KG1 (cell line): ENCODE results near the gene CCDC51.

Experiments used
- DNase-seq: peaks from one replicate; lab custom pipeline; 2025; lab: John Stamatoyannopoulos, UW

Gene CCDC51

DNA sequence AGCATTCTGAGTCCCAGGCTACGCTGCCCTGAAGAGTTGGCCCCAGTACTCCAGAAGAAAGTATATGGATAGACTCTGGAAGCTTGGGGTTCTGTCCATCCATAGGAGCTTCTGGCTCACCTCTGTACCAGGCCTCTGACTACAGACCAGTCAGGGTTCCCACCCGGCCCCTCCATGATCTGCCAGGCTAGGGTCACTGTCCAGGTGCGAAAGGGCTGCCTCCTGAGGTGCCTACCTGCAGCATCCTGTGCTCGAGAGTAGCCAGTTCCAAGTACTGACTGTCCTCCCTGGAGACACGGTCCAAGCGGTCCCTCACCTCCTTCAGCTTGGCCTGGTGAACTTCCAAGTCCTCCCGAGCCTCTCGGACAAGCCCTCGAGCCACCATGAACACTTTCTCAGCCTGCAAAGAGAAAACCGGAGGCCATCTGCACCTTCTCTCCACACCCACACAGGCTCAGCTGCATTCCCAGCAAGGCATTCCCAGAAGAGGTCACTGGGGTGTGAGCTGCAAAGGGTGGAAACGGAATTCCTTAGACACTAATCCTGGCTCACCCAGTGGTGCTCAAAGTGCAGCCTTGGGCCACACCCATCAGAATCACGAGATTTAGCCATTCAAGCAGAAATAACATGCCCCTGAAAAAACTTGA, 6.3 kb downstream of the CCDC51 start:
- no peak for DNase-seq

DNA sequence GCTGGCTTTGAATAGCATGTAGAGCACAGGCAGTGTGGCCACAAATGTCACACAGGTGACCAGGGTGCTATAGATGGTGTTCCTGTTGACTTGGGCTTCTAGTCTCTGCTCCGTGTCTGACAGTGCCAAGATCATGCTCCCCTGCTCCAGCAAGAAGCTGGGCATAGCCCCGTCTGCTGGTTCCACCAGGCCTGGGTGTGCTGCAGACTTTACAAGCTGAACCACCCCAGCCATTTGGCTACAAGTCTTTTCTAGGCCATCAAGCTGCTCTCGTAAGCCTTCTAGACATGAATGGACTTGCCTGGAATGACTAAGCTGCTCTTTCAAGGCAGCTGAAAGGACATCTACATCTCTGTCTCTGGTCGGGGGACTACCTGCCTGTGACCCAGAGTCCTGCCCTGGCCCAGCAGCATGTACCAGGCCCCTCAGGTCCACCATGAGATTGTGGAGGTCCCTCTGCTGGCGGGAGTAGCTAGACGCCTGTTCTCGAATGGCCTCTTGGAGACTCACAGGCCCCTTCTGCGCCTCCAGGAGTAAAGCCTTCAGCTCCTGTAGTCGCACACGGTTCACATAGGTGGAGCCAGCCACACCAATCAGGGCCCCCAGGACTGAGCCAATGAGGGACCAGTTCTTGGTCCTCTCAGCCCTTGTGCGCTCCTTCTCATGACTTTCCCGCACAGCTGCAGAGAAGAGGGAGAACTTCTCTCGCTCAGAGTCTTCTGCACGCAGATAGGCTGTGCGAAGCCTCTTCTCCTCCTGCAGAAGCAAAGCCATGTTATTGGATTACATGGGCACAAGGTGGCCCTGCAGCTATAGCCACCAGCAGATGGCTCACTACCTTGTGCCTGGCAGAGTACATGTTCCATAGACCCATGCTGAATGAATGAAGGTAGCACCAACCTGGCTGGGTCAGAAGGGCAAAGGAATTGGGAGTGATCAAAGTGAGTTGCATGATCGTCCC, 7.2 kb downstream of the CCDC51 start:
- no peak for DNase-seq

GRCh38 chr3:48431224-48432029, 8.5 kb downstream of the CCDC51 start:
- no peak for DNase-seq

DNA sequence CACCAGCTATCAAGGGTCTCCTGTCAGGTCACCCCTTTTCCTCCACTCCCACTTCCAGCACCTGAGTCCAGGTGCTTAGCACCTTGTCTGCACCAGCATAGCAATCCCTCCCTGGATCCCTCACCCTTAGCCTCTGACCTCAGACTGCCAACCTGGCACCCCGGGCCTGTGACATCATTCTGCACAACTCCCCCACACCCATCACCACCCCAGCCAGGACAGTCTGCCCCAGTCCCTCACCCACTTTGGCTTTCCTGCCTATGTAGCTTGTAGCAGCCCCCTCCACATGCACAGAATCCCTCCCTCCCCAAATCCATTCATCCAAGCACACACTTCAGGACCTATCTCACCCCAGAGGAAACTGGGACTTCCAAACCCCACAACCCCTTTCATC, 9.2 kb downstream of the CCDC51 start:
- DNase-seq, result no peak

- DNase-seq, result no peak
Observed at GRCh38 chr3:48429960-48430707, 9.8 kb downstream of the CCDC51 start, which contains the start of gene PLXNB1. PLXNB1 (minus strand) TSS chr3:48430086; CDS start chr3:48424611, 5,475 bp downstream.

GRCh38 chr3:48429317-48429959, 10.5 kb downstream of the CCDC51 start:
- DNase-seq, result no peak

GRCh38 chr3:48428572-48429316, 11.2 kb downstream of the CCDC51 start:
- DNase-seq, result no peak

GRCh38 chr3:48428088-48428571, 11.8 kb downstream of the CCDC51 start:
- DNase-seq, result no peak

DNA sequence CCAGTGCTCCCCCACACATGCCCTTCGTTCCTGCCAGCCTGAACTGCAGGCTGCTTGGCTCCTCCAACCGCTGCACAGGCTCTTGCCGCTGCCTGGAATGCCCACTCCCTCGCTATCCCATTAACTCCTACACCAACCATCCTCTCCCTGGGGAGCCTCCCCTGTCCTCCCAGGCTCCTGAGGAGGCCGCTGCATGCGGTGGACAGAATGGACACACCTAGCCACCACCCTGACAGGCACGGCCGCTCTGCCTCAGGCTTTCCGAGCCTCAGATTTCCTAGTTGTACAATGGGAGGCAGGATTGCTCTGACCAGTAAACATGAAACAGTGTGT, 12.3 kb downstream of the CCDC51 start:
- DNase-seq, result no peak

- no peak for DNase-seq
Observed at GRCh38 chr3:48426944-48427629, 12.8 kb downstream of the CCDC51 start.

- DNase-seq, result no peak
Observed at GRCh38 chr3:48426401-48426909, 13.5 kb downstream of the CCDC51 start.

DNA sequence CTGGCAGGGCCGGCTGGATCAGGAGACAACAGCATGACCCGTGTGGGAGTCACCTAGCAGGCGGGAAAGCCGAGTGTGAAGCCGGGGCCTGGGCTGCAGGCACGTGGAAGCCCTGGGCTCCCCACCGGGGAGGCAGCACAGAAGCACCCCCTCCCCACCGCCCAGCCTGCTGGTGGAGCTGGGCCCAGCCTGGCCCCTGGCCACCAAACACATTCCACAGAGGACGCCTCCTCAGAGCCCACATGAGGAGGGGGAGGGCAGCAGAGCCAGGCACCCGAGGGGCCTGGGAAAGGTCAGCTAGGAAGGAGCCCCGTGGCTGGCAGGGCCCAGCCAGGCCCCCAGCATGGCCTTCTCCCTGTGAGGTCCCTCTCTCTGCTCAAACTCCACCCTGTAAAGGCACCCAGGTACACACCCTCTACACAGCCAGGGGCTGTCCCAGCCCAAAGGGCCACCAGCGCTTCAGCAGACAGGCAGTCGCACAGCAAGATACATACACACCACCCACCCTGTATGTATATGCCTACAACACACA, 14.6 kb downstream of the CCDC51 start:
- no peak for DNase-seq

GRCh38 chr3:48423883-48424695, 15.8 kb downstream of the CCDC51 start:
- DNase-seq, result no peak

GRCh38 chr3:48423241-48423882, 16.6 kb downstream of the CCDC51 start:
- DNase-seq, result no peak

DNA sequence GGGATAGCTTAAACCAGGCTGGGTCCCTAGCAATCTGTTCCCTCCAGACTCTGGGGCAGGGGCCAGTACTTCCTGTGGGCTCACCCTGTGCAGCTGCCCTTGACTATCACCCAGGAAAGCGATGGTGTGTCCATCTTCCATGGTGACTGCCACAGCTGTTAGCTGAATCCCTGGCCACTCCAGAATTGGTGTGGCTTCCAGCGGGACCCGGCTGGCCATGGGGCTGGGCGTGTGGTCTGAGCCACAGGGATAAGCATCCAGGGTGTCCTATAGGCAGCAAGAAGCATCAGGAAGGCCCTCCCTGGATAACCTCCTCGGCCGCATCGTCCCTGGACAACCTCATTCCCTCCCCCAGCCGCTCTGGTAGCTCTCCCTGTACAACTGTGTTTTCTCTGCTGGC, 17.2 kb downstream of the CCDC51 start:
- no peak for DNase-seq

- DNase-seq, result no peak
Observed at GRCh38 chr3:48422272-48422671, 17.6 kb downstream of the CCDC51 start.

DNA sequence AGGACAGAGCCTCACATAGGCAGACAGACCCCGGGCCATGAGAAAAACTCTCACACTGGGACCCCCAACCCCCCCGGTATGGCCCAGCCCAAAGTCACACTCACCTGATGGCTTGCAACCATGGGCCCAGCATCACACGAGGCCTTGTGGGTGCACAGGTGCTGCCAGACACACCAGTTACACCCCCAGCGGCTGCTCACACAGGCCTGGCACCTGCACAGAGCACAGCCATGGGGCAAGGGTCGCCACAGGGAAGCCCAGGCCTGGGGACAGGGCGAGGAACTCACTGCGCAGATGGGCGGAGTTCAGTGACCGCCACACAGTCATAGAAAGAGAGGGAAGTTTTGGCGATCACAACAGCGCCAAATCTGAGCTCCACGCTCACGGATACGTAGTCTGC, 19.4 kb downstream of the CCDC51 start:
- DNase-seq, result no peak

DNA sequence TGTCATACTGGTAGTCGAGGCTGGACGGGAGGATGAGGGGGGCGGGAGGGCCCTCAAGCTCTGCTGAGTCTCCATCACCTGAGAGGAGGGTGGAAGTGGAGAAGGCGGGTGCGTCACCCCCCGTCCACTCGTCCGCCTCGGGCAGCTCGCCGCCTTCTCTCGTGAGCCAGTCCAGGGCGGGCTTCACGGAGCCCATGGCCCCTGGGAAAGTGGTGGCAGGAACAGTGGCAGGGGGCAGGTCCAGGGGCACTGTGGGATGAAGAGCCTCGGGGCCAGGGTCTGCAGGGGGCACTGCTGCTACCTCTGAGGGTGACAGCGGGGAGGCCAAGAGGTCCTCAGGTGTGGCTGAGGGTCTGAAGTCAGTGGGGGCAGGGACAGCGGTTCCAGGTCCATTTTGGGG, 20.3 kb downstream of the CCDC51 start:
- DNase-seq, result no peak
